T-helper 1 cell treated with Interleukin-12 subunit alpha and Interleukin-12 subunit beta and Interleukin-4 antibody, amounts not matched to agents 30 ng/mL and 1 ng/mL, for 36 hours (primary cell): ENCODE measurements around the gene NSUN7. TPM values are rescaled to one million over a fixed set of nuclear protein-coding genes. Genes with fewer than 3 reads are reported as not detected.

Source experiments
- intact Hi-C: fragments of 100-400 bp; cut with micrococcal nuclease; formaldehyde crosslinking; loops from one replicate; pipeline ENCODE4 v1.15.1; 2024
- total RNA-seq: library from RNA; stranded (reverse); gene quantifications from 2 replicates; pipeline ENCODE4 v1.2.3, GENCODE V29; 2022

NSUN7 gene, protein sequence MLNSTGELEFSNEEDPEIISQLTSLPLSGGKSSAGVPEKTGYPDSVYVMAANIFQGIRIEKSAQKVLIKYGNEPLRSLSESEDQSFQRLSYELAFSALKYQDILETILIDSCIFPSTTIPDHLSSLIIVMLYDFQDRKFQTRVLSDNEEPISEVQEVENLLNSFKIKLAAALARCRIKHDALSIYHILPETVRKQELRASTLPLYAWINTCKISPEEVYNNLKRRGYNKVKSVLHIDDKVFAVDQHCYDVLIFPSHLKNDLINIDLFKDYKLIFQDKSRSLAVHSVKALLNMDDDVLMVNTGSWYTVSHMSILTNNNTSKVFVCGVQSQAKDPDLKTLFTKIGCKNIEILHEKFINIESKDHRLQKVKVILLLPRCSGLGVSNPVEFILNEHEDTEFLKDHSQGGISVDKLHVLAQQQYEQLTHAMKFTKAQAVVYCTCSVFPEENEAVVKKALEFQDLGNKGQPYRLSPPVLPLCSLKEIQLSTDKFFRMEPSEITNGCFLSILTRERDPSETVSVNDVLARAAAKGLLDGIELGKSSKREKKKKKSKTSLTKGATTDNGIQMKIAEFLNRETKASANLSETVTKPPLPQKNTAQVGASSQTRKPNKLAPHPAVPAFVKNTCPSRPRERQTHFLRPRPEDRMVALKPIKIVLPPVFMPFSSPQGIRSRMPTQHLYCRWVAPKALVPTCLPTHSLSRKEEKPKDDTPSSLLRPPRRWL
- 0.66 and 0.83 TPM in 2 replicates for total RNA-seq

DNA sequence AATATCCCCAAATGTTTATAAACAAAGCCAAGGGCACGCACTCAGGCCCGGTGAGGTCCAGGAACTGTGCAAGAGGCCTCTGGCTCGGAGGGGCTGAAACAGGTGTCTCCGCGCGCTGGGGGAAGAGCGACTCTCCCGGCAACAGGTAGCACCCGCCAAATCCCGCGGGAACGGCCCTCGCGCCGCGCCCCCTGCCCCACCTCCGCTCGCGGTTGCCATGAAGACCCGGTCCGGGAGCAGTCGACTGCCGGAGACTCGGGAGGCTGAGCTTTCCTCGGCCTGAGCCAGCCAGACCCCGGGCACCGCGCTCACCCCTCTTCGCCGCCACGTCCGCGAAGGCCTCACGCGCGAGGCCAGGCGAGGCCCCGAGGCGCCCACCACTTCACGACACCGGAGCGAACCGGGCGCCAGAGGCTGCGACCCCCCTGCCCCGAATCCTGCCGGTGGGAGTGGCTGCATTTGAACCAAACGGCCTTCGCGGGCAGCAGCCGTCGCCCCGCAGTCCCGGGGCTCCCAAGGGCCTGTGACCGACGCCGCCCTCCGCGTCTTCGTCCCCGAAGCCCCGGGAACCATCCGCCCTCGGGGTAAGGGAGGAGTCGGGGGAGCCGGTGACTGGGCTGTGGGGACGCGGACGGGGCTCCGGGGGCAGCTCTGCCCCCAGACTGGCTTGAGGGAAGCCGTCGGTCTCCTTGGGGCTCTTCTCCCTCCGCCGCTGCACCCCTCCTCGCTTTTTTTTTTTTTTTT is at the start of gene NSUN7:
TSS of gene NSUN7 (plus strand) at position 239 of the 744 bp plus-strand sequence. CDS start 739 bp downstream, outside the sequence.
- intact Hi-C loops: no loop called here

DNA sequence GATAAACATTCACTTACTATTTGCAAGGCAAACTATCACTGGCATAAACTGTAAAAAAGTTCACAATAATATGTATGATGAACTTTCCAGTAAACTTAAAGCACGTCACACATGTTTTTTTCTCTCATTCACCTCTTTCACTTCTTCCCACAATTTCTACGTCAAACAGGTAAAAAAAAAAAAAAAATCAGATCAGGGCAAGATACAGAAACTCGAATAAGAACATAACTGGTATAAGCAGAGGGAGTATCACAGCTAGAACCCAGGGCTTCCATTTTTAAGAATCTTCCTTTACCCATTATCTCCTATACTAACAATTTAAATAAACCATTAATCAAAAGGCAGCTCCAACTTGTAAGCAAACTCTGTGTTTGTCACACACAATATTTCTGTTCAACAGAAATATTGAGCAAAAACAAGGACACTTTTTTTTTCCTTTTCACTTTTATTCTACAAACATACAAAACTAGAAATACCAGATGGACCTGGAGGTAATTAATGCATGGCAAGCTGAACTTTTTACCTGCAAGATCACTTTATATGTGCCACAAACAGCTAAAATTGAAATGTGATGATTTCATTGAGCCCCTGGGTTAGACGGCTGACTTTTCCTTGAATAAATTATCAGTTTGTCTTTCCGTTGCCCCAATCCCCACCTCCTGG is 47.5 kb upstream of the NSUN7 start:
- intact Hi-C loops: loop anchor here (1.0 kb wide), 1 partner anchor 14 kb away; no protein-coding TSS in a partner anchor

DNA sequence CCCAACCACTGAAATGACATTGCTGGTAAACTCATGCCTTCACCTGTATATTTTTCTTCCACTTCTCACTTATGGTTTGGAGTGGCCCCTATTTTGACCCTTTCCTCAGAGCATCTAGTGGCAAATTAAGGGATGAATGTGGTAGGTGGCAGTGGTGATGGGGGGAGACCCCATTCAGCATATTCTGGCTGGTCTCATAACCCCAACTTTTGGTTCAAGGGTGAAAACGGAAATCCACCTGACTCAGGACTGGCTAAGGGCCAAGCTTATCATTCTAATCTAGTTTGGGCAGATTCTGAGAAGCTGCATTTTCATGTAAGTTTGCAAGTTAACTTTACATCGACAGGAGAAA is 47.0 kb upstream of the NSUN7 start:
- intact Hi-C loops: loop anchor here (1.0 kb wide), 1 partner anchor 14 kb away; no protein-coding TSS in a partner anchor

DNA sequence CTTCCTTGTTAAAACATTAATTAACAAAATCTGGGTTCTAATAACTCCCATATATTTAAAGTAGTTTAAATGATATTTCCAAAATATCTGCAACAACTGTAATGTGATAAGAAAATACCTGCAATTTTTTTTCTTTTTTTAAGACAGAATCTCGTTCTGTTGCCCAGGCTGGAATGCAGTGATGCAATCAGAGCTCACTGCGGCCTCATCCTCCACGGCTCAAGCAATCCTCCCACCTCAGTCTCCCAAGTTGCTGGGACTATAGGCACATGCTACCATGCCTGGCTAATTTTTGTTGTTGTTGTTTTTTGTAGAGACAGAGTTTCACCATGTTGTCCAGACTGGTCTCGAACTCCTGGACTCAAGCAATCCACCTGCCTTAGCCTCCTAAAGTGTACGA is 45.7 kb upstream of the NSUN7 start:
- intact Hi-C loops: no loop called here

DNA sequence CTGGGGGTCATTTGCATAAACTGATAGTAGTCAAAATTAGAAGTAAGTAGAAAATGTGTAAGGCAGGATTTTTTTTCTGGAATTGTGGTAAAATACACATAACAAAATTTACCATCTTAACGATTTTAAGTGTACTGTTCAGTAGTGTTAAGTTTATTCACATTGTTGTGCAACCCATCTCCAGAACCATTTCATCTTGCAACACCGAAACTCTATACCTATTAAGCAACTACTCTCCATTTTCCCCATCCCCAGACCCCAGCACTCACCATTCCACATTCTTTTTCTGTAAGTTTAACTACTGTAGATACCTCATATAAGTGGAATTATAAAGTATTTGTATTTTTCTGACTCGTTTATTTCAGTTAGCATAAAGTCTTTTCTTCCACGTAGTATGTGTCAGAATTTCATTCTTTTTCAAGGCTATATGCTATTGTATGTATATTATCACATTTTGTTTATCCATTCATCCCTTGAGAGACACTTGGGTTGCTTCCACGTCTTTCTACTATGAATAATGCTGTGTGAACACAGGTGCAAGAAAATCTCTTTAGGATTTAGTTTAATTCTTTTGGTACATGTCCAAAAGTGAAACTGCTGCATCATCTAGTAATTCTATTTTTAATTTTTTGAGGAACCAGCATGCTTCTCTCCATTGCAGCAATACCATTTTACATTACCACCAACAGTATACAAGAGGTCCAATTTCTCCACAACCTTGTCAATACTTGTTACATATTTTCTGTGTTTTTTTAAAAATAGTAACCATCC is 39.1 kb upstream of the NSUN7 start:
- intact Hi-C loops: loop anchor here (10.0 kb wide), 1 partner anchor 736 kb away; the partner anchor contains the start of gene PDS5A

DNA sequence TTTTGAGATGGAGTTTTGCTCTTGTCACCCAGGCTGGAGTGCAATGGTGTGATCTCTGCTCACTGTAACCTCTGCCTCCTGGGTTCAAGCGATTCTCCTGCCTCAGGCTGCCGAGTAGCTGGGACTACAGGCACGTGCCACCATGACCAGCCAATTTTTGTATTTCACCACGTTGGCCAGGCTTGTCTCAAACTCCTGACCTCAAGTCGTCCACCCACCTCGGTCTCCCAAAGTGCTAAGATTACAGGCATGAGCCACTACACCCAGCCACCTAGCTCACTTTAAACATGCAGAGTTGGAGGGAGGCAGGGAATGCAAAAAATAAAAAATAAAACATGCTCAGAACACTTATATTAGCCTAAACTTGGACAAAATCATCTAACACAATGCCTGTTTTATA is 36.8 kb upstream of the NSUN7 start:
- intact Hi-C loops: loop anchor here (10.0 kb wide), 1 partner anchor 738 kb away; the partner anchor contains the start of gene PDS5A

DNA sequence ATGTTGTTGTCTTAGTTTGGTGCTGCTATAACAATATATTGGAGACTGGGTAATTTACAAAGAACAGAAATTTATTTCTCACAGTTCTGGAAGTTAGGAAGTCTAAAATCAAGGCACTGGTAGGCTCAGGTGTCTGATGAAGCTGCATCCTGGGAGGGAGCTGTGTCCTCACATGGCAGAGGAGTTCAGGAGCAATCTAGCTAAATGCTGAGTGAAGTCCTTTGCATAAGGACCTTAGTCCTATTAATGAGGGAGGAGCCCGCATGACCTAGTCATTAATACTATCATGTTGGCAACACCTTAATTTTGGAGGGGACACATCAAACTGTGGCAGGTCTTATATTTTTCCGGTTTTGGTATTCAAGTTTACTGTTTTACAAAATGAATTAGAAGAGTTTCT is 36.0 kb upstream of the NSUN7 start:
- intact Hi-C loops: loop anchor here (10.0 kb wide), 1 partner anchor 739 kb away; the partner anchor contains the start of gene PDS5A

DNA sequence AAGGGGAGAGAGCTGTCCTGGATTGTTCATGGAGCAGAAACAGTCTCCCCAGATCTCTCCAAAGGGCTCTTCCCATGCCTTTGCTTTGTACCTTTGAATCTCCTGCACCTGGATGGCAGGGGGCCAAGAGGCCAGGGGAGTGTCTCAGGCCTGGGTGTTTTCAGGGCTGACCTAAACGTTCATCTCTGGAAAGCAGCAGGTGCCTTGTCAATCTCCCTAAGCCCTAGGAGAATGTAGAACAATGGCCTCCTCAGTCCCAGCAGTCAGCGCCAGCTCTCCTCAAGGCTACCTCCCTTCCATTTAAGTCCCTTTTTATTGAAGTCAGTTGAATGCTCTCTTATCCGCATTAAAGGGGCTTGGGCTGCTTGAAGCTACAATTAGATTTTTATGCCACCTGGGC is 31.2 kb upstream of the NSUN7 start:
- intact Hi-C loops: loop anchor here (10.0 kb wide), 1 partner anchor 744 kb away; the partner anchor contains the start of gene PDS5A

DNA sequence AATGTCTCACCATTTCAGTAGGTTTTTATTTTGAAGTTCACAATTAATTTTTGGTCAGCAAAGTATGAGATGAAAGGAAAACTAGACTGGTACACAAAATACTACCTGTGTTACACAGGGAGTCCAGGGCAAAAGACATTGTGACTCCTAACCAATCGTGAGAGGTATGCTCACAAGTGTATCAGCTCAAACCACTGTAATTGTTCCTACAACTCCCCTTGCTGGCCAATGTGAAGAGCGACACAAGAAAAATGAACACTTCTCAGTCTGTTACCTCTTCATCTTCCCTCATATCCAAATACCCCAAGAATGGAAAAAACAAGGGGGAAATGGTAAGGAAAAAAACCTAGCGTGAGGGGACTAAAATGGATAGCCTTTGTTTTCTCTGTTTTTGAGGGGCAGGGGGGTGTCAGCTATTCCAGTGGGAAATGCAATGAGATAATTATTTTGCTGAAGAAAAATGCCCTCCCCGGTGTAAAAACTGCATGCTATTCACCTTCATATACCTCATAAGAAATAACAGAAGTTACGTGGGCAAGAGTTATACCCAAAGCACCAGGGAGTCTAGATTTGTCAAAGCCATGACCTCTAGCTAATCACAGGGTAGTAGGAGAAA is 30.6 kb upstream of the NSUN7 start:
- intact Hi-C loops: loop anchor here (1.0 to 10.0 kb wide), 4 partner anchors 93 to 744 kb away; partner anchors contain the start of gene PDS5A

DNA sequence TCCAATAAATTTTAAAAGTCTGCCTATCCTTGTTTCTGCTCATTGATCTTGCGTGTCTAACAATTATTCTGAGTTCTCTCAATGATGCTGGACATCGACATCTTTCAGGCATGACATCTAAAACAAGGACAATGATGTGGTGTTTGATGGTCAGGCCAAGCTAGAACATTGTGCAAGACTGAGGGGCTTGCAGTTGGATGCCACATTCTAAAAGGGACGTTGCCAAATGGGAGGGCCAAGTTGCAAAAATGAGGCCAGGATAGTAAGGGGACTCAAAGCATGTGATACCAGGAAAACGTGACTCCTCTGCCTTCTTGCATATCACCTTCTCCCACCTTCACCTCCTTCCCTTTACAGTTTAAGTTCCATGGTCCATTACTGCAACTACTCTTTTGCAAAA is 29.4 kb upstream of the NSUN7 start:
- intact Hi-C loops: loop anchor here (2.0 to 5.0 kb wide), 3 partner anchors 288 to 1023 kb away; partner anchors contain the start of gene UBE2K

DNA sequence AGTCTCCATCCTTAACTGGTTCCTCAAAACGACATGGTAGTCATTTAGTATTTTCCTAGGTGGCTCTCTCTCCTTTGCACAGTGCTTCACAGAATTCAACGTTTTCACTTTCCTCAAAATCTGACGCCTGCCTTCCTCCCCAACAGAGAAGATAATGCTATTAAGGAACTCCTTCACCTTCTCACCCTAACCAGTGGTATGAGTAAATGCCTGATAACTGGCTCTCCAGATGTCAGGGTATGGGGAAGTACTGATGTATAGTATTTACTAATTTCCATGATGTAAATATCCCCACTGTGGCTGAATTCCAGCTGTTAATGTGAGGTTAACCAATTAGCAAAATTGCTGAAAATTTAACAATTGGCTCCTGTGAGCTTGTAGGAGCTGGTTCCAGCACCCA is 28.8 kb upstream of the NSUN7 start:
- intact Hi-C loops: loop anchor here (2.0 to 5.0 kb wide), 3 partner anchors 289 to 1024 kb away; partner anchors contain the start of gene UBE2K

DNA sequence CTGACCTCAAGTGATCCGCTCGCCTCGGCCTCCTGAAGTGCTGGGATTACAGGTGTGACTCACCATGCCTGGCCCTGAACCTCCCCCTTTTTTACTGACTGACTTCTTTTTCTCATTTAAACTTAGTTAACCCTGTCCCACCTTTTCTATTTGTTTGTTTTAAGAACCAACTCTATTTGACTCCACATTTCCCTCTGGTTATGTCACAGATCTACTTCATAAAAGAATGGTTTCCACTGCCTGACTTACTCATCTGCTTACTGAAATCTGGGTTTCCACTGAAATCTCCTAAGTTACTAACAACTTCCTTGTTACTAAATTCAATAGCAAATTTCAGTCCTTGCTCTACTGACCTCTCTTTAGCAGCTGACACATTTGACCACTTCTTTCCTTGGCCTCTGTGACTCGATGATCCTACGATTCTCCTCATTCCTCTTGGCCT is 28.0 kb upstream of the NSUN7 start:
- intact Hi-C loops: loop anchor here (2.0 to 5.0 kb wide), 6 partner anchors 289 to 1024 kb away; partner anchors contain the start of gene UBE2K

DNA sequence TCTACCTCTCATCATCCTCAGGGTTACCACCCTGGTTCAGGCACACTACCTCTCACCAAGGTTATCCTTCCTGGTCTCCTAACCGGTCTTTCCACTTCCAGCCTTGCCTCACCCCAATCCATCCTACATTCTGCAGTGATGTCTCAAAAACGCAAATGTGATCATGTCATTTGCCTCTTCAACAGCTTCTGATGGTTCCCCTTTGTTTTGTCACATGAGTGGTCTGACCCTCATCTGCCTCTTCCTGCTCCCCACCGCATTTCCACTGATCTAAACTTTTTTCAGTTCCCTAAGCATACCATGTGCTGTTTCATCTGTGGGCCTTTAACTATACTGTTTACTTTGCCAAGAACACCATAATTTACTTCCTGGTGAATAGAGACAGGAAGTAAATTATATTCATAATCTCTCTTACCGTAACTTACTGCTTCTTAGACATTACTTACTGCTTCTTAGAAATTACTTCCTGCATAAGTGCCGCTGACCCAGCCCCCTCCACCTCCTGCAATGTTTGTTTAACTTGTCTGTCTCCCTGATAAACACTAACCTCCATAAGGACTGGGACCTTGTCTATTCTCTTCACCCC is 27.1 kb upstream of the NSUN7 start:
- intact Hi-C loops: loop anchor here (1.0 to 5.0 kb wide), 7 partner anchors 10 to 1025 kb away; partner anchors contain the start of gene UBE2K

DNA sequence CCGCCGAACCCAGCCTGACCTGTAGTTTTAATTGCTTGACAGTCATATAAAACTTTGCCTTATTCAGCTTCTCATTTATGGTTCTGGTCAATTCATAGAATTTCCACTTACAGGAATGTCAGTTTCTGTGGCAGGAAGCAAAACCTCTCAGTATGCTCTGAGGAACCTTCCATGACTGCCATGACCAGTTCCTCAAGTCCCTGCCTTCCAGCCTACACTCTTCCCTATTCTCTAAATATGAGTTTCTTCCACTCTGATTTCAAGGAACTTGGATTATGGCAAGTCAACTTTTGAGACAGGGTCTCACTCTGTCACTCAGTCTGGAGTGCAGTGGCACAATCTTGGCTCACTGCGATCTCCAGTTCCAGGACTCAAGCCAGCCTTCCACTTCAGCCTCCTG is 26.0 kb upstream of the NSUN7 start:
- intact Hi-C loops: loop anchor here (1.0 to 5.0 kb wide), 7 partner anchors 9 to 1026 kb away; partner anchors contain the start of gene UBE2K

DNA sequence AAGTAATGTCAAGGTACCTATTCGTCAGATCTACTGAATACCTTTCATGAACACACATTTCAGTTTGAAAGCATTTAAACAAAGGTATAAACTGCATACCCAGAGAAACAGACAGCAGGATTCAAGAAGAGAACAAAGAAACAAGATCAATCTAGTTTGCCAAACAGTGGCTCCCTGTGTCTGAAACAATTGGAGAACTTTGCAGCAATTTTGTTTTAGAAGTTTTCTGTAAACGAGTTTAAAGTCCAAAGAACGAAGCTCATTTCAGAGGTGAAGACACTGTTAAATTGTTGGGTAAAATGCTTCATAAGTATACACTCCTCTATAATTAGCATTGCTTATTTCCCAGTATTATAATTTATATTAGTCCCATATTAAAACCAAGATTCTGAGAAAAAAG is 21.4 kb upstream of the NSUN7 start:
- intact Hi-C loops: no loop called here

DNA sequence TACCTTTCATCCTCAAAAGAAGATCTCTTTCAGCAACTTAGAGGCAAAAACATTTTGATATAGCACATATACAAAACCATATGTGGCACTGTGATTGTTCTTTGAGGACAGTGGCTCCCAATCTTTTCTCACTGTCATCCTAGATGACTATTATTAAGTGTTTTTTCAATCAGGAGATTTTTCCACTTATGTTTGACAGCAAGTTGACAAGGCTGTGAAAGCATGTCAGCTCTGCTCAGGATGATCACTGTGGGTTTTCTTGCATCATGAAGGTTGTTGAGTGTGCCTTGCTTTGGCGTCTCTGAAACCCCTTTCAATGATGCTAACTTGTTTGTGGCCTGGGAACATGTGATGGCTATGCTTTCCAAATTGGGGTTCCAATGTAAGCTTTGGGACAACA is 20.2 kb upstream of the NSUN7 start:
- intact Hi-C loops: no loop called here

DNA sequence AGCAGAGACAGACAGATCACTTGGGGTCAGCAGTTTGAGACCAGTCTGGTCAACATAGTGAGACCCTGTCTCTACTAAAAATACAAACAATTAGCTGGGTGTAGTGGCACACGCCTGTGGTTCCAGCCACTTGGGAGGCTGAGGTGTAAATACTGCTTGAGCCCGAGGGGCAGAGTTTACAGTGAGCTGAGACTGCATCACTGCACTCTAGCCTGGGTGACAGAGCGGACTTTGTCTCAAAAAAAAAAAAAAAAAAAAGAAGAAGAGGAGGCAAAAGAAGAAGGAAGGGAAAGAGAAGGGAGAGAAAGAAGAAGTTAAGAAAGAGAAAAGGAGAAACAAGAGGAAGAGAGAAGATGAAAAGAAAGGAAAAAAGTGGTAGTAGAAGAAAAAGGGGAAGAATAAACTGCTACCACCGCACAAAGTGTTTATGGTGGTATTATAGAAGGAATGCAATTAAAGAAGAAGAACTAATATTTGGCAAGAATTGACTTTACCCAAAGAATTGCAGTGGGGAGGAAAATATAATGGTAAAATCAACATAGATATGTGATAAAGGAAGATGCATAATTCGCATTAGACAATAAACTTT is 19.6 kb upstream of the NSUN7 start:
- intact Hi-C loops: no loop called here

DNA sequence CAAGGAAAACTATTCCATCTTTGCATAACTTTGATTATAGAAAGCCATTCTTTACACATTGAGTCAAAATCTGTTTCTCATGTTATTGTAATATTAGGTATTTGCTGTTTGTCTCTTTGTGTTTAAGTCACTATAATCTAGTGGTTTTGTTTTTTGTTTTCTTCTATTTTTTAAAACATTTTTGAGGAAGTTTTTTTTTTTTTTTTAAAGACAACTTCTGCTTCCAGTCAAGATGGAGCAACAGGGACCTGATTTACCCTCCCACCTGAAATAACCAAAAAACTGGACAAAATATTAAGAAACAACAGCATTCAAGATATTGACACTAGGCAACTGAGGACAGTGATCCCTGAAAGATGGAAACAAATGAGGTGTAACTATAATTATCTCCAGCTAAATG is 18.4 kb upstream of the NSUN7 start:
- intact Hi-C loops: no loop called here
